H1 (cell line): ENCODE data around the gene RASGEF1C. TPM values are rescaled to one million over a fixed set of nuclear protein-coding genes. Genes with fewer than 3 reads are reported as not detected.

Experiments
- CTCF ChIA-PET: fragments of 300-600 bp; sonication (Branson Sonifier 250); formaldehyde crosslinking; loops from one replicate; lab custom pipeline; 2021; ENCODE audit not compliant: partially characterized antibody; lab: Charles Lee
- POLR2A ChIA-PET: fragments of 300-600 bp; sonication (Branson Sonifier 250); formaldehyde crosslinking; loops from one replicate; lab custom pipeline; 2021; ENCODE audit warnings: inconsistent platforms; ENCODE audit not compliant: partially characterized antibody; lab: Charles Lee
- DNase-seq, 2 experiments: peaks; one replicate each; pipeline versions ENCODE4 v3.0.0 to v3.0.0-alpha.2; 2010 to 2022; ENCODE audit warnings: low spot score in 2 of 2, low read depth in 1 of 2, mixed read lengths in 1 of 2
- FAIRE-seq: peaks from 2 replicates; lab custom pipeline; 2011; peaks lifted over from hg19 to GRCh38; lab: Jason Lieb, UNC
- H2AFZ ChIP-seq: 2 replicates; pipeline ENCODE4 v1.8.1; 2012; ENCODE audit warnings: low read length, inconsistent platforms
- H2AK5ac ChIP-seq: 2 replicates; pipeline ENCODE4 v1.6.1; 2013; ENCODE audit warnings: low read depth, low read length
- H2BK120ac ChIP-seq: replicated peaks from 2 replicates; pipeline ENCODE3; 2013; ENCODE audit warnings: low read depth, low read length, inconsistent platforms
- H2BK12ac ChIP-seq: 2 replicates; pipeline ENCODE4 v1.6.1; 2013; ENCODE audit warnings: low read depth, low read length
- H2BK15ac ChIP-seq: 2 replicates; pipeline ENCODE4 v1.6.1; 2013; ENCODE audit warnings: low read length
- H2BK20ac ChIP-seq: 2 replicates; pipeline ENCODE4 v1.6.1; 2013; ENCODE audit warnings: low read length
- H2BK5ac ChIP-seq: 2 replicates; pipeline ENCODE4 v1.6.1; 2013; ENCODE audit warnings: low read depth, low read length
- H3K14ac ChIP-seq: 2 replicates; pipeline ENCODE4 v1.6.1; 2013; ENCODE audit warnings: inconsistent platforms; ENCODE audit not compliant: insufficient read length
- H3K18ac ChIP-seq: 2 replicates; pipeline ENCODE4 v1.6.1; 2013; ENCODE audit warnings: low read length; ENCODE audit errors: extremely low read depth
- H3K23ac ChIP-seq: 2 replicates; pipeline ENCODE4 v1.6.1; 2013; ENCODE audit warnings: inconsistent platforms; ENCODE audit not compliant: insufficient read length
- H3K23me2 ChIP-seq: 2 replicates; pipeline ENCODE4 v1.6.1; 2013; ENCODE audit warnings: low read depth, low read length
- H3K27ac ChIP-seq: 2 replicates; pipeline ENCODE4 v1.6.1; 2011; ENCODE audit warnings: low read depth, low read length, inconsistent platforms
- H3K27me3 ChIP-seq, 4 experiments: replicated peaks in 1 of 4; 1 replicate in 1 of 4; 2 replicates in 3 of 4; pipeline versions ENCODE4 v1.6.1 to v1.8.1; 2011 to 2013; ENCODE audit warnings: low read length in 3 of 4, mild to moderate bottlenecking in 3 of 4, inconsistent platforms in 2 of 4, mixed read lengths in 2 of 4, moderate library complexity in 1 of 4; ENCODE audit not compliant: control insufficient read depth in 3 of 4, insufficient read depth in 3 of 4; ENCODE audit errors: extremely low read depth in 1 of 4
- H3K36me3 ChIP-seq, 4 experiments: 2 replicates each; pipeline versions ENCODE4 v1.6.1 to v1.8.1; 2011 to 2013; ENCODE audit warnings: mild to moderate bottlenecking in 4 of 4, low read length in 3 of 4, moderate library complexity in 2 of 4, control low read depth in 1 of 4, inconsistent platforms in 1 of 4; ENCODE audit not compliant: insufficient read depth in 4 of 4, control insufficient read depth in 2 of 4
- H3K4ac ChIP-seq: replicated peaks from 2 replicates; pipeline ENCODE3; 2013; ENCODE audit warnings: low read length, low read depth, mixed read lengths, inconsistent platforms; ENCODE audit not compliant: insufficient read length
- H3K4me1 ChIP-seq, 4 experiments: replicated peaks in 1 of 4; 1 replicate in 1 of 4; 2 replicates in 3 of 4; pipeline versions ENCODE4 v1.6.1 to v1.8.1; 2011 to 2013; ENCODE audit warnings: low read length in 3 of 4, inconsistent platforms in 2 of 4, mixed read lengths in 1 of 4; ENCODE audit not compliant: insufficient read depth in 4 of 4, control insufficient read depth in 3 of 4
- H3K4me2 ChIP-seq, 2 experiments: 2 replicates each; pipeline versions ENCODE4 v1.6.1 to v1.8.1; 2011 to 2013; ENCODE audit warnings: low read depth in 2 of 2, low read length in 2 of 2, control low read depth in 1 of 2, inconsistent platforms in 1 of 2, mild to moderate bottlenecking in 1 of 2; ENCODE audit not compliant: insufficient read depth in 1 of 2
- H3K4me3 ChIP-seq, 4 experiments: fragments of 200-600, 300-600 bp in 1 of 4; sonication (generic), shearing (Covaris generic), sonication (Bioruptor Twin) in 1 of 4; 2 replicates each; pipeline versions ENCODE4 v1.5.1 to v1.8.1; 2011 to 2016; ENCODE audit warnings: low read length in 4 of 4, low read depth in 3 of 4, control low read depth in 2 of 4, inconsistent platforms in 2 of 4, mild to moderate bottlenecking in 2 of 4, mixed read lengths in 1 of 4, moderate library complexity in 1 of 4; ENCODE audit not compliant: insufficient read depth in 2 of 4; ENCODE audit errors: extremely low read depth in 1 of 4
- H3K56ac ChIP-seq: replicated peaks from 2 replicates; pipeline ENCODE3; 2013; ENCODE audit warnings: low read depth, mild to moderate bottlenecking, mixed read lengths, low read length, inconsistent platforms; ENCODE audit not compliant: insufficient read length
- H3K79me1 ChIP-seq: 2 replicates; pipeline ENCODE4 v1.6.1; 2013; ENCODE audit warnings: low read depth, low read length, control low read depth
- H3K79me2 ChIP-seq, 2 experiments: 2 replicates each; pipeline versions ENCODE4 v1.6.1 to v1.8.1; 2012 to 2013; ENCODE audit warnings: low read length in 2 of 2, mild to moderate bottlenecking in 2 of 2, inconsistent platforms in 1 of 2; ENCODE audit not compliant: insufficient read depth in 2 of 2, control insufficient read depth in 1 of 2
- H3K9ac ChIP-seq, 4 experiments: replicated peaks in 1 of 4; 1 replicate in 1 of 4; 2 replicates in 3 of 4; pipeline versions ENCODE4 v1.6.1 to v1.8.1; 2011 to 2013; ENCODE audit warnings: low read depth in 3 of 4, low read length in 3 of 4, control low read depth in 2 of 4, mild to moderate bottlenecking in 2 of 4, moderate library complexity in 2 of 4, inconsistent platforms in 1 of 4; ENCODE audit errors: extremely low read depth in 1 of 4
- H3K9me3 ChIP-seq, 2 experiments: 2 replicates each; pipeline versions ENCODE4 v1.6.1 to v1.8.1; 2012 to 2013; ENCODE audit warnings: mild to moderate bottlenecking in 2 of 2, moderate library complexity in 2 of 2, control low read depth in 1 of 2, inconsistent platforms in 1 of 2, low read depth in 1 of 2, low read length in 1 of 2, mixed read lengths in 1 of 2; ENCODE audit not compliant: insufficient read depth in 2 of 2
- H4K20me1 ChIP-seq, 2 experiments: replicated peaks in 1 of 2; 2 replicates each; pipeline versions ENCODE3 to v1.8.1; 2011 to 2013; ENCODE audit warnings: inconsistent platforms in 2 of 2, low read length in 2 of 2, mild to moderate bottlenecking in 1 of 2; ENCODE audit not compliant: insufficient read depth in 2 of 2, control insufficient read depth in 1 of 2
- H4K5ac ChIP-seq: 2 replicates; pipeline ENCODE4 v1.6.1; 2013; ENCODE audit warnings: low read length, low read depth, mixed read lengths, inconsistent platforms; ENCODE audit not compliant: insufficient read length
- H4K8ac ChIP-seq: 2 replicates; pipeline ENCODE4 v1.8.0; 2013; ENCODE audit warnings: mild to moderate bottlenecking, moderate library complexity, low read length, inconsistent platforms; ENCODE audit not compliant: insufficient read depth; ENCODE audit errors: extremely low read depth
- H4K91ac ChIP-seq: replicated peaks from 2 replicates; pipeline ENCODE3; 2013; ENCODE audit warnings: low read length, mixed read lengths, inconsistent platforms; ENCODE audit not compliant: insufficient read length
- BACH1 ChIP-seq: IDR thresholded peaks from 2 replicates; pipeline ENCODE4 v1.6.1; 2012; ENCODE audit warnings: low read length, improper control_type of control experiment
- BCL11A ChIP-seq, 2 experiments: IDR thresholded peaks; one replicate each; pipeline ENCODE4 v1.6.1; 2011; ENCODE audit warnings: low read depth in 2 of 2, low read length in 2 of 2, mild to moderate bottlenecking in 2 of 2
- CHD1 ChIP-seq: IDR thresholded peaks from 2 replicates; pipeline ENCODE4 v1.6.1; 2012; ENCODE audit warnings: low read depth, low read length, improper control_type of control experiment
- CTBP2 ChIP-seq: IDR thresholded peaks from 2 replicates; pipeline ENCODE4 v1.7.0; 2011; ENCODE audit warnings: borderline replicate concordance, mild to moderate bottlenecking, moderate library complexity, mixed read lengths, low read length; ENCODE audit not compliant: insufficient read depth, insufficient read length
- EP300 ChIP-seq, 2 experiments: IDR thresholded peaks; 1 replicate in 1 of 2; 2 replicates in 1 of 2; pipeline ENCODE4 v1.6.1; 2011 to 2012; ENCODE audit warnings: low read depth in 2 of 2, low read length in 2 of 2, mild to moderate bottlenecking in 2 of 2, borderline replicate concordance in 1 of 2, inconsistent platforms in 1 of 2, moderate library complexity in 1 of 2
- GABPA ChIP-seq: IDR thresholded peaks from 2 replicates; pipeline ENCODE4 v1.6.1; 2011; ENCODE audit warnings: mild to moderate bottlenecking, low read length, moderate library complexity, borderline replicate concordance; ENCODE audit not compliant: insufficient read depth
- HDAC6 ChIP-seq: IDR thresholded peaks from one replicate; pipeline ENCODE4 v1.7.1; 2012; ENCODE audit warnings: low read depth, mild to moderate bottlenecking, inconsistent platforms, low read length, moderate library complexity
- KDM4A ChIP-seq: IDR thresholded peaks from one replicate; pipeline ENCODE4 v1.7.1; 2012; ENCODE audit warnings: low read depth, mild to moderate bottlenecking, moderate library complexity, low read length, inconsistent platforms; ENCODE audit not compliant: severe bottlenecking
- PHF8 ChIP-seq: fragments of 200-600 bp; sonication (generic); conservative IDR thresholded peaks from 2 replicates; pipeline ENCODE4 v1.7.1; 2012; ENCODE audit warnings: low read depth, mild to moderate bottlenecking, inconsistent platforms, low read length, moderate library complexity
- POU5F1 ChIP-seq: IDR thresholded peaks from 2 replicates; pipeline ENCODE4 v1.6.1; 2011; ENCODE audit warnings: low read depth, mild to moderate bottlenecking, low read length, moderate library complexity
- SIN3A ChIP-seq, 2 experiments: IDR thresholded peaks in 1 of 2; conservative IDR thresholded peaks in 1 of 2; 2 replicates each; pipeline ENCODE4 v1.6.1; 2011 to 2012; ENCODE audit warnings: low read length in 2 of 2, improper control_type of control experiment in 1 of 2, low read depth in 1 of 2, mild to moderate bottlenecking in 1 of 2
- SP4 ChIP-seq: IDR thresholded peaks from 2 replicates; pipeline ENCODE4 v1.6.1; 2012; ENCODE audit warnings: low read length, inconsistent platforms
- SRF ChIP-seq: IDR thresholded peaks from 2 replicates; pipeline ENCODE4 v1.6.1; 2011; ENCODE audit warnings: mild to moderate bottlenecking, low read depth, low read length, moderate library complexity
- WGBS, 2 experiments: shearing (Covaris generic) in 1 of 2; methylation state at CpG; one replicate each; pipeline versions ENCODE4 v1.1.6 to v1.1.7; 2013 to 2015; ENCODE audit warnings: low lambda C conversion rate in 2 of 2, mixed read lengths in 2 of 2, inconsistent platforms in 1 of 2, low coverage in 1 of 2, missing lambda C conversion rate in 1 of 2; ENCODE audit not compliant: insufficient replicate concordance in 2 of 2, insufficient coverage in 1 of 2, insufficient read length in 1 of 2; ENCODE audit errors: extremely low coverage in 1 of 2, missing lambda C conversion rate in 1 of 2; 5-methylcytosine and 5-hydroxymethylcytosine counted together
- polyA plus RNA-seq, 7 experiments: library from polyadenylated mRNA; depleted of rRNA in 3 of 7; stranded (reverse) in 5 of 7; unstranded in 2 of 7; fragments of >200 nt in 5 of 7; fragments of 200-250 nt in 2 of 7; gene quantifications; 1 replicate in 5 of 7; 2 replicates in 1 of 7; 4 replicates in 1 of 7; pipeline versions ENCODE4 v1.2.1 to v1.2.3, GENCODE V29; 2011 to 2013; ENCODE audit warnings: missing spikeins in 2 of 7, mixed read lengths in 2 of 7
- total RNA-seq: library from RNA; stranded (reverse); fragmentation: NEBNext Ultra II Directional; extraction: Animal tissue kit (Norgen Biotek cat#: 25700); gene quantifications from 2 replicates; pipeline ENCODE4 v1.2.1, GENCODE V29; 2021

Gene RASGEF1C
- total and polyA plus RNA-seq, 2 of the 8 experiments (the other 6 are each of a cell fraction or from before 2014, with no cell fraction given), result 0.26 to 0.61 TPM

- Histone ChIP-seq H2AFZ (no peak overlapping the region), H3K4ac (no peak overlapping the region), H3K9me3 (no peaks in the 10 kb centered on the region), H4K5ac (no peak overlapping the region), H3K79me2 (no peaks in the 10 kb centered on the region), H2BK120ac (no peak overlapping the region), H2BK15ac (no peak overlapping the region), H4K20me1 (no peaks in the 10 kb centered on the region), H3K4me3 (no peak overlapping the region), H3K56ac (no peak overlapping the region), H2BK12ac (no peak overlapping the region), H3K23me2 (no peaks in the 10 kb centered on the region), H3K27ac (no peak overlapping the region), H3K23ac (no peak overlapping the region), H3K27me3 (no peaks in the 10 kb centered on the region), H3K4me1 (no peaks in the 10 kb centered on the region), H4K91ac (no peak overlapping the region), H3K36me3 (no peaks in the 10 kb centered on the region), H3K4me2 (no peak overlapping the region), H4K8ac (no peak overlapping the region), H2AK5ac (no peak overlapping the region), H2BK20ac (no peak overlapping the region), H3K9ac (no peak overlapping the region), H3K14ac (no peak overlapping the region), H3K18ac (no peak overlapping the region), H3K79me1 (no peaks in the 10 kb centered on the region), H2BK5ac (no peak overlapping the region)
- 82% methylated on average over 13 of the region's 13 CpGs; no CpG with 5 or more reads in 1 of the 2 experiments for WGBS, 2 experiments
- FAIRE-seq (no peak), DNase-seq (no peak)
- CTCF ChIA-PET, result interaction anchor here (1.1 to 1.2 kb wide), 3 partner anchors 13 to 176 kb away, joined by 3 to 4 read pairs (median 3); no protein-coding TSS in a partner anchor
- POLR2A ChIA-PET, result no interaction called here
- no peak for TF ChIP-seq BACH1
- no peak for TF ChIP-seq SRF
- TF ChIP-seq BCL11A (IDR thresholded peaks at IDR 0.05; ENCODE audit: low read depth in 2 of 2, low read length in 2 of 2), result no peak
- no peak for TF ChIP-seq POU5F1
- TF ChIP-seq GABPA, result no peak
- no peak for TF ChIP-seq CHD1
- TF ChIP-seq SP4, result no peak
- TF ChIP-seq PHF8, result no peak
- no peak for TF ChIP-seq KDM4A
- TF ChIP-seq CTBP2, result no peak
- TF ChIP-seq EP300 (IDR thresholded peaks at IDR 0.05; ENCODE audit: borderline replicate concordance in 1 of 2, low read depth in 2 of 2, low read length in 2 of 2), result no peak
- no peak for TF ChIP-seq HDAC6
- TF ChIP-seq SIN3A (conservative IDR thresholded peaks at IDR 0.05 in 1 of 2, IDR thresholded peaks at IDR 0.05 in 1 of 2; ENCODE audit: low read depth in 1 of 2, low read length in 2 of 2), result no peak
These were observed 66.0 kb downstream of the RASGEF1C start for GRCh38 chr5:180142824-180143610.
